Lung microvascular endothelial cell (primary cell): ENCODE results near the gene SLF2. TPM values are rescaled to one million over a fixed set of nuclear protein-coding genes. Genes with fewer than 3 reads are reported as not detected.

ENCODE experiments used
- DNase-seq, 2 donors: peaks; one replicate each; pipeline versions ENCODE4 v3.0.0 to v3.0.0-alpha.2; 2010; ENCODE audit warnings: low read depth in 2 of 2
- total RNA-seq: library from RNA; depleted of rRNA; stranded (reverse); fragments of >200 nt; gene quantifications from 2 replicates; pipeline ENCODE4 v1.2.1, GENCODE V29; 2014

Gene SLF2
- total RNA-seq: 13.1 and 21.2 TPM in 2 replicates

DNA sequence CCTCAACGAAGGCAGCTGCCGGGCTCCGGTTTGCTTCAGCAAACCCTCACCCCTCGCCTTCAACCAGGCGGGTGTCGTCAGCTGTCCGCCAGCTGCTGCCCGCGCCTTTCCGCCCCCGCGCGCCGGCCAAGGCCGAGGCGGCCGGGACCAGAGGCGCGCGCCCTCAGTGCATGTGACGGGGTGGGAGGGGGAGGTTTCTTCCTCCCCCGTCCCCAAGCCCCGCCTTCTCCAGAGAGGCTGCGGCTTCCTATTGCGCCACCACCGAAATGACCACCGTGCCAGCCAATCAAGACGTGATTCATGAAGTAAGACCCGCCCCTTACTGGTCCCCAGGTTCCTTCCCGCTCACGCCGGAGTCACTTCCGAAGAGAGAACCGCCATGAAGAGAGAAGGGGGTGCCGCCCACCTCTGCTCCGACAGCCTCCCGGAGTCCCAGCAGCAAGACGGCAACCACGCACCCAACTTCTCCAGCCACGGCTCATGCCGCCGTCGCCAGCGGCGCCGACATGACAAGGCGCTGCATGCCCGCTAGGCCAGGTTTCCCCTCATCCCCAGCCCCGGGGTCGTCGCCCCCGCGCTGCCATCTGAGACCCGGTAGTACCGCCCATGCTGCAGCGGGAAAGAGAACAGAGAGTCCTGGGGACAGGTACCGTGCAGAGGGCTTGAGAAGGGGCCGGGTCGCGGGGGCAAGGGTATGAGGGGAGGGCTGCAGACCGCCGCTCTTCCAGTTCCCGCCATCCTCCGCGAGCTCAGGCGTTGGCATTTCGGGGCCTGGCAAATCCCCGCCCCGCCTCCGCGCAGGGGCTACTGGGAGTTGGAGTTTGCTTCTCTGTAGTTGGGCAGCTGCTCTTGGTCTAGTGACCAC, at the start of gene SLF2:
TSS of gene SLF2 (plus strand) at position 359 of the 865 bp plus-strand sequence. CDS start at position 507, 148 bp downstream.
- DNase-seq: peak; percentile 99

DNA sequence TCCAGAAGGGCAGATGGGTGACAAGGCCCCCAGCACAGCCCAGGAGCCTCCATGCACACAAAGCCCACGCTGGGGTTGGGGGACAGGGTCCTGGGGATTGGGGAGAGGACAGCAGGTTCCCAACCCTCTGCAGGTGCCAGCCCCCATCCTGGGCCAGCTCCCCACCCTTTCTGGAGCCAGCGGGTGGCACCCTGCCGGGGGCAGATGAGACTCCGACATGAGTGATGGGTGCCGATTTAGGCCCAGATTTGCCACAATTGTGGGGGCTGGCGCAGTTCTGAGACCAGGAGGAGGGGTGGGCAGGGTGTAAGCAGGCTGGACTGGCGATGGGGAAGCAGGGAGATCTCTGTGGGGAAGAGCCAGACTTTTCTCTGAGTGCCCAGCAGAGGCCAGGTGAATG, 49.3 kb upstream of the SLF2 start:
- no peak for DNase-seq

DNA sequence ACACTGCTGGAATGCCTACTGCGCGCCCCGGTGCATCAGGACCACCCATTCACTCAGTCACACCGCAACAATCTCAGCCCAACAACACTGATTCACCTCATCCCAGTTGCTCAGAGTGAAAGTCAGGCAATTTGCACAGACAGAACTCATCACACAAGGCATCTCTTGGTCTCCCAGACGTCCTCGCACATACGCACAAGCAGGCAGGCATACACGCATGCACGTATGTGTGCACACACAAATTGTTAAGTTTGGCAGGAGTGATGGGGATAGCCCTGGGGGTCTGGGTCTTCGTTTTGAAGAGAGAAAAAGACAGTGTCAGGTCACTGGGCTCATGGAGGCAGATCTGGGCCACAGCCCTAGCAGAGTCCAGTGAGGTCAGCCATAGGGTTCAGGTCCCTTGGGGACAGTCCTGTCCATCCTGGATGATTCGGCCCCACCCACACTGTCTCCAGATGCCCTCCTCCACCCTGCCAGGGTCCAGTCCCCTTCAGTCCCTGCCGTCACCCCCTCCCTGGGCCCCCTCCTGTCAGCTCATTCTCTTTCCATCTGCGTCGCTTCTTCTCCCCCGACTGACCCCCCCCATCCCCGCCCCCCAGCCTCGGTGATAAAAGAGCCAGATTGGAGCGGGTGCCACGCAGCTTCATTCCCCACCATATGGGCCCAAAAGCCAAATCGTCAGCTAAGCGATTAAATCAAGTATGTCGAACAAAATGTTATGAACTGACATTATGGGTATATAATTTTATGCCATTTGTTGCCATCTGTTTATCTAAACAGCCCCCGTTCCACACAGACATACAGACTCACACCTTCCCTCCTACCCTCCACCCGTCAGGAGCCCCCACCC, 48.5 kb upstream of the SLF2 start:
- DNase-seq: no peak

DNA sequence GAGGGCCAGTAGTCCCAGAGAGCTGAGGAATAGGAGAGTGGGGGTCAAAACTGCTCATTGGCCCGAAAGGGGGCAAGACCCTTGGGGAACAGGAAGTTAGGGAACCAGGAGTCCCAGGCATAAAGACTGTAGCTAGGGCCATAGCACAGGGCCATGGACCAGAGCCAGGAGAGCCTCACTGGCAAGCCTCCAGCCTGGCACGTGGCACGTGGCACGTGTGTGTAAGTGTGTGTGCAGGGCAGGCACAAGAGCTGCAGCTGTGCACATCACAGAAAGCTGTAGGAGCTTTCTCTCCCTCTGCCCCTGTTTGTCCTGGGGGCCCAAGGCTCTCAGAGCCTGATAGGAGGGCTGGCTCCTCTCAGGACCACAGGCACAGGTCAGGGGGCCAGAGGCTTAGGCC, 47.8 kb upstream of the SLF2 start:
- peak in 1 of 2 donors; percentile 51 for DNase-seq

GRCh38 chr10:100866010-100866409, 46.8 kb upstream of the SLF2 start:
- DNase-seq: no peak

GRCh38 chr10:100866575-100867098, 46.1 kb upstream of the SLF2 start:
- no peak for DNase-seq

DNA sequence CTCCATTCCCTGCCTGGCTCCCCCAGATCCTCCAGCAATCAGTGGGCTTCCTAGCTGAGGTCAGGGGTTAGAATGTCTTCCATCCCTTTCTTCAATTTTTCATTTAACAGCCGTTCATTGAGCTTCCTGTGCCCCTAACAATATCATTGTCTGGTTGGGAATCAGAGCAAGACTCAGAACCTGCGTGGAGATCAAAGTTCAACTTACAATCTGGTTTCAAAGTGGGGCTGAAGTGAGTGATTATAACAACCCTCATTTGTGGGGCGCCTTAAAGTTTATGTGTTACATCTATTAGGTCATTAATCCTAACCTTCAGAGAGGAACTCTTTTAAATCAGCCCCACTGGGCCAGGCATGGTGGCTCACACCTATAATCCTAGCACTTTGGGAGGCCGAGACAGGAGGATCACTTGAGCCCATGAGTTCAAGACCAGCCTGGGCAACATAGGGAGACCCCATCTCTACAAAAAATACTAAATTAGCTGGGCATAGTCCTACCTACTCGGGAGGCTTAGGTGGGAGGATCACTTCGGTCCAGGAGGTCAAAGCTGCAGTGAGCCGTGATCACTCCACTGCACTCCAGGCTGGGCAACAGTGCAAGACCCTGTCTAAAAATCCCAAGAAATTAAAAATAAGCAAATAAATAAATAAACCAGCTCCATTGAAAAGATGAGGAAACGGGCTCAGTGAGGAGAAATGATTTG, 45.4 kb upstream of the SLF2 start:
- DNase-seq: no peak

- no peak for DNase-seq
These were observed 44.4 kb upstream of the SLF2 start for GRCh38 chr10:100868382-100868781.

GRCh38 chr10:100869399-100869798, 43.4 kb upstream of the SLF2 start:
- no peak for DNase-seq

GRCh38 chr10:100872034-100872791, 40.5 kb upstream of the SLF2 start:
- peak; percentile 46 to 64 for DNase-seq

DNA sequence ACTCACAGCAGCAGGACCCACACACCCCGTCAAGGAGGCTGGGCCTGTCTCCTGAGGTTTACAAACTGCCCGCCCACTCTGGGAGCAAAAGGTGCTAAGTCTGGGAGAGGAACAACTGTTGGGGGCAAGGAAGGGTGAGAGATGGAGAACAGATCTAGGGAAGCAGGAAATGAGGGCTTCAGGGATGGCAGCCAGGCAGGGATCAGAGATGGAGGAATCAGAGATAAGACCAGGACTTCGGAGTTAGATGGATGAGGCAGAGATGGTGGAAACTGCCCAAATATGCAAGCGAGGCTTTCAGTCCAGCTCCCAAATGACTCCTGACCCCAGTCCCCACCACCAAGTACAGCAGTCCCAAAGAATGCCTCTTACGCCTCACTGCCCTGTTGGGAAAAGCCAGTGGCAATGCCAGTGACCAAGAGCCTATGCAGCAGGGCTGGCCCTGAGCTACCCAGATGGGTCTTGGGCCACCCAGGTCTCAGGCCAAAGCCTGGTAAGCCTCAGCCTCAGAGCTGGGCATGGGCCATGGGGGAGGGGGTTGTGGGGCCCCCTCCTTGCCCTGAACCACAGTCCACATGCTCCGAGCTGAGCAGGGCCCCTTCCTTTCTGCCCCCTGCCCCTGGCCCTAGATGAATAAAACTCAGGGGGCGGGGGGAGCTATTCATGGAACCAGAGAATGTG, 39.5 kb upstream of the SLF2 start:
- DNase-seq: no peak

- no peak for DNase-seq
These were observed 38.9 kb upstream of the SLF2 start for GRCh38 chr10:100873827-100874326.

GRCh38 chr10:100874702-100875483, 37.9 kb upstream of the SLF2 start:
- DNase-seq: no peak

GRCh38 chr10:100875484-100876166, 37.1 kb upstream of the SLF2 start:
- DNase-seq: no peak

- no peak for DNase-seq
These were observed 35.9 kb upstream of the SLF2 start for GRCh38 chr10:100876585-100877460.

DNA sequence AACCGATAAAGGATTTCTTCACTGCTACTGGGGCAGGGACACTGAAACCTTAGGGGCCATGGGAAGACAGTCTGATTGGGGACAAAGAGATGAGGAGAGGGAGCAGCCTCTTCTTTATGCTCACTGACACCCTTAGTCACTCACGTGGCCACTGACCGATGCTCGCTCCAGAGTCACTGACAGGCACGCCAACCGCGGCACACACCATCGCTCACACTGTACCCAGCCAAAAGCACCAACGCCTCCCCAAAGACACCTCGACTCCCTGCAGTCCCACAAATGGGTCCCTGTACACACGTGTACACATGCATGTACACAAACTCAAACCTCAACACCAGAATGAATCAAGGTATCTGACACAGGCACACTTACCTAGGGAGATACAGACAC, 35.3 kb upstream of the SLF2 start:
- no peak for DNase-seq

GRCh38 chr10:100878291-100878910, 34.4 kb upstream of the SLF2 start:
- DNase-seq: peak; percentile 76 to 82
